Endodermal cell (in vitro differentiated cells): ENCODE data around the gene MINAR2. TPM values are rescaled to one million over a fixed set of nuclear protein-coding genes. Genes with fewer than 3 reads are reported as not detected.

ENCODE experiments used
- DNase-seq: peaks from one replicate; pipeline ENCODE4 v3.0.0-alpha.2; 2017
- H3K27ac ChIP-seq: 2 replicates; pipeline ENCODE4 v1.5.1; 2013; ENCODE audit warnings: mild to moderate bottlenecking, low read depth, low read length, moderate library complexity
- H3K27me3 ChIP-seq: 2 replicates; pipeline ENCODE4 v1.6.1; 2013; ENCODE audit warnings: mild to moderate bottlenecking, low read length, moderate library complexity; ENCODE audit not compliant: insufficient read depth, control insufficient read depth, poor library complexity, severe bottlenecking
- H3K36me3 ChIP-seq: 2 replicates; pipeline ENCODE4 v1.7.0; 2013; ENCODE audit warnings: mild to moderate bottlenecking, low read length, moderate library complexity; ENCODE audit not compliant: control insufficient read depth, insufficient read depth
- H3K4me1 ChIP-seq: one replicate; pipeline ENCODE4 v1.7.0; 2013; ENCODE audit warnings: low read length; ENCODE audit not compliant: control insufficient read depth, insufficient read depth
- H3K4me3 ChIP-seq: 2 replicates; pipeline ENCODE4 v1.5.1; 2013; ENCODE audit warnings: mild to moderate bottlenecking, low read length, moderate library complexity
- H3K9ac ChIP-seq: 2 replicates; pipeline ENCODE4 v1.6.1; 2013; ENCODE audit warnings: mild to moderate bottlenecking, low read length, moderate library complexity; ENCODE audit not compliant: poor library complexity, severe bottlenecking; ENCODE audit errors: extremely low read depth
- H3K9me3 ChIP-seq: 2 replicates; pipeline ENCODE4 v1.6.1; 2013; ENCODE audit warnings: mild to moderate bottlenecking, low read length, moderate library complexity; ENCODE audit not compliant: control insufficient read depth
- H3K27ac Mint-ChIP-seq: 2 replicates; pipeline ENCODE4 v1.8.0; 2020; ENCODE audit warnings: mixed read lengths
- H3K27me3 Mint-ChIP-seq: 2 replicates; pipeline ENCODE4 v1.8.0; 2021; ENCODE audit warnings: mild to moderate bottlenecking, mixed read lengths; ENCODE audit not compliant: insufficient read depth
- H3K36me3 Mint-ChIP-seq: 2 replicates; pipeline ENCODE4 v1.8.0; 2020; ENCODE audit warnings: low read depth, mixed read lengths
- H3K4me1 Mint-ChIP-seq: 2 replicates; pipeline ENCODE4 v1.8.0; 2020; ENCODE audit warnings: mixed read lengths
- H3K4me3 Mint-ChIP-seq: 2 replicates; pipeline ENCODE4 v1.8.0; 2020; ENCODE audit warnings: mild to moderate bottlenecking, moderate library complexity, mixed read lengths
- H3K9me3 Mint-ChIP-seq: 2 replicates; pipeline ENCODE4 v1.8.0; 2020; ENCODE audit warnings: mild to moderate bottlenecking, mixed read lengths
- WGBS, 2 experiments: methylation state at CpG; one replicate each; pipeline versions ENCODE4 v1.1.5 to v1.1.7; 2013; ENCODE audit warnings: missing lambda C conversion rate in 2 of 2, mixed read lengths in 1 of 2; ENCODE audit not compliant: insufficient coverage in 1 of 2, insufficient read length in 1 of 2; 5-methylcytosine and 5-hydroxymethylcytosine counted together
- total RNA-seq, 2 donors: library from RNA; stranded (reverse); fragmentation: NEBNext Ultra II Directional in 1 of 2; extraction: Animal tissue kit (Norgen Biotek cat#: 25700) in 1 of 2; gene quantifications; 2 replicates in 1 of 2; 3 replicates in 1 of 2; pipeline ENCODE4 v1.2.1, GENCODE V29; 2021
- TF ChIP-seq, protein P1 (sequence below): fragments of 200-600 bp; sonication (generic); conservative IDR thresholded peaks from 2 replicates; pipeline ENCODE4 v1.5.0; 2021; ENCODE audit warnings: antibody characterized with exemption, mild to moderate bottlenecking

MINAR2 gene
- total RNA-seq, 2 donors from 2014 or later: 0.15 TPM; not detected in 1

DNA sequence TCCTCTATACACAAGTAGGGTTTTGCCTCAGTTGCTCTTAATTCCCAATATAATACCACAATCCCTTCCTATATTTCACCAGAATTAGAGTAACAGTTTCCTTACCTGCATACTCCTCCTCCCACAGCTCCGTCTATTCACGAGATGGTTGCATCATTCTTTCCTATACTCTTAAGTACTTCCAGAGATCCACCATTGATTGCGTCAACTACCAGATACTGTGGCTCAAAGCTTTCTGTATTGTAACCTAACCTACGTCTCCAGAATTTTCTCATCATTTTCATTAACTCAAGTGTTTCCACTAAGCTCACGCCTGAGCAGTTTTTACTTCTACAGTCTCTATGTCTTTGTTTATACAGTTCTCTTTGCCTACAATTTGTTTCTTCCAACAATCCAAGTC lies 31.2 kb upstream of the MINAR2 start:
- Histone ChIP-seq H3K27ac (no peak overlapping the region), H3K9ac (no peak overlapping the region), H3K4me1 (no peaks in the 10 kb centered on the region), H3K4me3 (no peak overlapping the region), H3K9me3 (no peaks in the 10 kb centered on the region), H3K27me3 (no peaks in the 10 kb centered on the region), H3K36me3 (no peaks in the 10 kb centered on the region)
- Mint-ChIP-seq H3K4me3 (no peak overlapping the region), H3K27ac (no peak overlapping the region), H3K9me3 (no peaks in the 10 kb centered on the region), H3K27me3 (no peaks in the 10 kb centered on the region), H3K36me3 (peaks cover 18% of the 10 kb centered on the region), H3K4me1 (no peaks in the 10 kb centered on the region)
- no peak for DNase-seq
- WGBS, 2 experiments: 89 to 95% methylated on average over 5 of the region's 5 CpGs
- TF ChIP-seq, protein P1, sequence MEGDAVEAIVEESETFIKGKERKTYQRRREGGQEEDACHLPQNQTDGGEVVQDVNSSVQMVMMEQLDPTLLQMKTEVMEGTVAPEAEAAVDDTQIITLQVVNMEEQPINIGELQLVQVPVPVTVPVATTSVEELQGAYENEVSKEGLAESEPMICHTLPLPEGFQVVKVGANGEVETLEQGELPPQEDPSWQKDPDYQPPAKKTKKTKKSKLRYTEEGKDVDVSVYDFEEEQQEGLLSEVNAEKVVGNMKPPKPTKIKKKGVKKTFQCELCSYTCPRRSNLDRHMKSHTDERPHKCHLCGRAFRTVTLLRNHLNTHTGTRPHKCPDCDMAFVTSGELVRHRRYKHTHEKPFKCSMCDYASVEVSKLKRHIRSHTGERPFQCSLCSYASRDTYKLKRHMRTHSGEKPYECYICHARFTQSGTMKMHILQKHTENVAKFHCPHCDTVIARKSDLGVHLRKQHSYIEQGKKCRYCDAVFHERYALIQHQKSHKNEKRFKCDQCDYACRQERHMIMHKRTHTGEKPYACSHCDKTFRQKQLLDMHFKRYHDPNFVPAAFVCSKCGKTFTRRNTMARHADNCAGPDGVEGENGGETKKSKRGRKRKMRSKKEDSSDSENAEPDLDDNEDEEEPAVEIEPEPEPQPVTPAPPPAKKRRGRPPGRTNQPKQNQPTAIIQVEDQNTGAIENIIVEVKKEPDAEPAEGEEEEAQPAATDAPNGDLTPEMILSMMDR: no peak

DNA sequence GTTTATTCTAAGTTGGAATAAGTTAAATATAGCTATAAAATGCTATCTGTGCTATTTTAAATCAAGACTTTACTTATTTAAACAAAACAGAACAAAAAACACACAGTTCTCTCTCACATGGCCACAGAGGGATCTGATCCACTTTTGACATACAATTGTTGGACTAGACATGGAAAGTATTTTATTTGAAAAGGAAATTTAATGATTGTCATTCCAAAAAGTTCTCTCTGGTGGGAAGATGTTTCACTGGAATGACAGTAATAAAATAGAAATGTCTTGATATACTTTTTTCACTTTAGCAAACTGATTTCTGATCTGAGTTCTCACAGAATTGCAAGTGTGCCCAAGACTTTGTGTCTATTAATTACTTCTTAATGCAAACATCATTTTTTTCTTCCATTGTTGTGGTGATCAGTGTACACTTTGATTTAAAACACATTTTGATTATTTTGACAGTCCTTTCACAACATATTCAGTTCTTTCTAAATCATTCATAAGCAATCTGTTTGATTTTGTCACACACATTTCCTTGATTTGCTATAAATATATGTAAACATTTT lies 30.1 kb upstream of the MINAR2 start:
- H3K4me3 ChIP-seq: no peak overlapping the region
- Mint-ChIP-seq H3K9me3 (no peaks in the 10 kb centered on the region), H3K4me1 (peaks cover 4% of the 10 kb centered on the region), H3K36me3 (peaks cover 25% of the 10 kb centered on the region), H3K4me3 (no peak overlapping the region), H3K27ac (no peak overlapping the region), H3K27me3 (no peaks in the 10 kb centered on the region)
- no peak for DNase-seq
- H3K27ac ChIP-seq: no peak overlapping the region
- no peaks in the 10 kb centered on the region for H3K9me3 ChIP-seq
- TF ChIP-seq, protein P1: no peak
- no peaks in the 10 kb centered on the region for H3K27me3 ChIP-seq
- H3K36me3 ChIP-seq: no peaks in the 10 kb centered on the region
- H3K4me1 ChIP-seq: no peaks in the 10 kb centered on the region
- no peak overlapping the region for H3K9ac ChIP-seq

DNA sequence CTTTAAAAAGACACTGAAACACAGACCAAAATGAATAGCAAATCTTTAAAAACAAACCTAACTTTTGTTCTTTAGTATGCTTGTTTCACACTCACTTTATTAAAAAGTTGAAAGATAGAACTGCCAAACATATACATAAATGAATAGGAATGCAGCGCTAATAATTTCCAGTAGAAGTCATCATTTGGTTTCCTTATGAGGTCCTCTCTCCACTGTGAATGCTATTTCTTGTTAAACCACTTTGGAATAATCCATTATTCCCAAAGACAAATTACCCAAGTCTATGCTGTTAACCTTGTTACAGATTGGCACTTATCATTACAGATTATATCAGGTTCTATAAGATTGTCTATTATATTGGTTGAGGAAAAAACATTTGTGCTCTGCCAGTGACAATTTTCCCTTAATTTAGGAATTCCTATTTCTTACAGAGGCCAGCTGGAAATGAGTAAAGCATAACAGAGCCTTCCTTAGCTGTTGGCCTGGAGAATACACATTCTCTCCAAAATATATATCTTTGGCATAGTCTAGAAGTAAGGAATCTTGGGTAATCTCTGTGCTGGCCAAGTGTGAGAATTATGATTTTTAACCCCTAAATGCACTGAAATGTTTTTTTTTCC lies 29.3 kb upstream of the MINAR2 start:
- peaks cover 21% of the 10 kb centered on the region for H3K36me3 Mint-ChIP-seq
- Histone ChIP-seq H3K27me3 (no peaks in the 10 kb centered on the region), H3K36me3 (no peaks in the 10 kb centered on the region), H3K9ac (no peak overlapping the region), H3K27ac (no peak overlapping the region), H3K9me3 (no peaks in the 10 kb centered on the region), H3K4me3 (no peak overlapping the region), H3K4me1 (peaks cover 3% of the 10 kb centered on the region)
- H3K4me1 Mint-ChIP-seq: peaks cover 10% of the 10 kb centered on the region
- TF ChIP-seq, protein P1: no peak
- no peaks in the 10 kb centered on the region for H3K9me3 Mint-ChIP-seq
- no peaks in the 10 kb centered on the region for H3K27me3 Mint-ChIP-seq
- no peak overlapping the region for H3K27ac Mint-ChIP-seq
- DNase-seq: no peak
- 94% methylated on average over 1 of the region's 1 CpG; no CpG with 5 or more reads in 1 of the 2 experiments for WGBS, 2 experiments
- no peak overlapping the region for H3K4me3 Mint-ChIP-seq
